Adrenal gland (tissue), 5 donors: ENCODE results near the gene MIGA2.

ENCODE experiments used
- CTCF ChIP-seq, 6 experiments: fragments of 450-650 bp in 4 of 6; fragments of 200-600 bp in 2 of 6; sonication (generic) in 1 of 6; IDR thresholded peaks; 1 replicate in 5 of 6; 2 replicates in 1 of 6; pipeline versions ENCODE4 v1.5.1 to v1.8.0; 2016 to 2021; ENCODE audit warnings: antibody characterized with exemption in 6 of 6, mild to moderate bottlenecking in 2 of 6, moderate library complexity in 1 of 6
- POLR2A ChIP-seq, 2 donors: fragments of 450-650 bp; IDR thresholded peaks; one replicate each; pipeline ENCODE4 v1.6.1; 2017; ENCODE audit warnings: antibody characterized with exemption in 2 of 2, mild to moderate bottlenecking in 2 of 2, moderate library complexity in 1 of 2
- donor health status: DM: no; HTN: no; CAD: no.

DNA sequence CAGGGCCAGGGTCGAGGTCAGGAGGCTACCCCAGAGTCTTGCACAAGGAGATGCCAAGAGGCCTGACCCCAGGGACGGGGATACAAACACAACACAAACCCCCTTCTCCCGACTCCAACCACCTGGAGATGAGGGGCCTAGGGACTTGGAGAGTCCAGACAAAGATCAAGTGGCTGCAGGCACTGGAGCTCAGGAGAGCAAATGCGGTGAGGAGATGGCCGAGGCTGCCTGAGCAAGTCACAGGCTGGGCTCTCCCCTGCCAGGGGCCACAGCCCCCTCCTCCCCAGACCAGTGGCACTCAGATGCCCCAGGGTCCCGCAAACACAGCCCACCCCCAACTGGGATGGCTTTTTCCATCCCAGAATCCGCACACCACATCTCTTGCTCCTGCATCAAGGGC is 24.1 kb upstream of the MIGA2 start:
- no peak for TF ChIP-seq CTCF (IDR thresholded peaks at IDR 0.05)
- no peak for TF ChIP-seq POLR2A (IDR thresholded peaks at IDR 0.05)
